PC-9 (cell line): ENCODE measurements around the gene HMGCL. TPM values are rescaled to one million over a fixed set of nuclear protein-coding genes. Genes with fewer than 3 reads are reported as not detected.

ENCODE experiments used
- BruUV-seq: library from RNA; stranded (reverse); fragments of 400-500 nt; replicated peaks from 2 replicates; lab custom pipeline; 2021; lab: Mats Ljungman, UMichigan
- CTCF ChIA-PET: fragments of 300-600 bp; sonication (Branson Sonifier 250); formaldehyde crosslinking; loops from one replicate; lab custom pipeline; 2022; ENCODE audit warnings: antibody characterized with exemption; lab: Charles Lee
- POLR2A ChIA-PET: fragments of 300-600 bp; sonication (Branson Sonifier 250); formaldehyde crosslinking; loops from one replicate; lab custom pipeline; 2022; ENCODE audit warnings: antibody characterized with exemption; ENCODE audit not compliant: unreplicated experiment; lab: Charles Lee
- DNase-seq, 2 experiments: peaks; one replicate each; pipeline versions ENCODE4 v3.0.0 to v3.0.0-alpha.2; 2015 to 2022; ENCODE audit warnings: mixed read lengths in 1 of 2
- H2AFZ ChIP-seq: fragments of 200-600 bp; sonication (generic); 2 replicates; pipeline ENCODE4 v1.8.1; 2017; ENCODE audit warnings: antibody characterized with exemption
- H3F3A ChIP-seq: fragments of 200-600 bp; sonication (generic); 2 replicates; pipeline ENCODE4 v1.8.1; 2017; ENCODE audit warnings: antibody characterized with exemption, mild to moderate bottlenecking, low read depth; ENCODE audit not compliant: insufficient read depth
- H3K27ac ChIP-seq: fragments of 200-600 bp; sonication (generic); 2 replicates; pipeline ENCODE4 v1.6.1; 2016; ENCODE audit warnings: mixed run types
- H3K27me3 ChIP-seq: fragments of 200-600 bp; sonication (generic); 2 replicates; pipeline ENCODE4 v1.6.1; 2016; ENCODE audit warnings: low read depth, mixed run types; ENCODE audit not compliant: insufficient read depth
- H3K36me3 ChIP-seq: fragments of 200-600 bp; sonication (generic); 2 replicates; pipeline ENCODE4 v1.6.1; 2016; ENCODE audit warnings: low read depth, mixed run types
- H3K4me1 ChIP-seq: fragments of 200-600 bp; sonication (generic); replicated peaks from 2 replicates; pipeline ENCODE4 v1.6.1; 2016; ENCODE audit warnings: mixed run types; ENCODE audit not compliant: insufficient read depth
- H3K4me2 ChIP-seq: fragments of 200-600 bp; sonication (generic); 2 replicates; pipeline ENCODE4 v1.6.1; 2017; ENCODE audit warnings: mixed run types
- H3K4me3 ChIP-seq: fragments of 200-600 bp; sonication (generic); 2 replicates; pipeline ENCODE4 v1.6.1; 2016; ENCODE audit warnings: mixed run types
- H3K79me2 ChIP-seq: fragments of 200-600 bp; sonication (generic); 2 replicates; pipeline ENCODE4 v1.6.1; 2017; ENCODE audit warnings: low read depth, mixed run types
- H3K9me2 ChIP-seq: fragments of 200-600 bp; sonication (generic); 2 replicates; pipeline ENCODE4 v1.8.1; 2017; ENCODE audit warnings: mild to moderate bottlenecking; ENCODE audit not compliant: insufficient read depth
- H3K9me3 ChIP-seq: fragments of 200-600 bp; sonication (generic); 2 replicates; pipeline ENCODE4 v1.8.1; 2016; ENCODE audit warnings: low read depth; ENCODE audit not compliant: insufficient read depth
- H4K20me1 ChIP-seq: fragments of 200-600 bp; sonication (generic); 2 replicates; pipeline ENCODE4 v1.8.1; 2017; ENCODE audit not compliant: insufficient read depth
- EZH2 ChIP-seq: fragments of 200-600 bp; sonication (generic); IDR thresholded peaks from 2 replicates; pipeline ENCODE4 v1.8.0; 2017; ENCODE audit warnings: antibody characterized with exemption, low read depth
- intact Hi-C: fragments of 100-400 bp; cut with micrococcal nuclease; formaldehyde crosslinking; loops from one replicate; pipeline ENCODE4 v1.10.0; 2022; ENCODE audit not compliant: unreplicated experiment
- total RNA-seq: library from RNA; stranded (reverse); gene quantifications from 2 replicates; pipeline ENCODE4 v1.2.3, GENCODE V29; 2021
- TF ChIP-seq, protein P1 (sequence below): fragments of 200-600 bp; sonication (generic); conservative IDR thresholded peaks from 2 replicates; pipeline ENCODE4 v1.6.1; 2017; ENCODE audit warnings: mixed run types, antibody characterized with exemption, mild to moderate bottlenecking, moderate library complexity

HMGCL gene
- total RNA-seq, 1 experiment from 2014 or later = 43.2 TPM

DNA sequence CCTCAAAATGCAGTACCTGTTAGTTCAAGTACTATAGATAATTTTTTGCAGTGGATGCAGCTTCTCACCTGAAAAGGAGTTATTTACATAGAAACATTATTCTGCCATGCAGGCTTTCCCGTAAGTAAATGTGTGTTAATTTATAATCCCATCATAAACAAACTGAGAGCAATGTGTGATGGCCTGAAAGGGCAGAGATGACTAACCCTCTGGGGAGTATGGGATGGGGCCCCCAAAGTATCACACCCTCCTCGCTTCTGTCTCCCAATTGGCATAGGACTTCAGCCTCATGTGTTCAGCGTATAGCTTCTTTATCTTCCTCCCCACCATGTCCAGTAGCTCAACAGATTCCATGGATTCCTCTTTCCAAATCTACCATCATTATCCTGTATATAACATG is 7.6 kb downstream of the HMGCL start:
- H3K4me1 ChIP-seq = no peaks in the 10 kb centered on the region
- POLR2A ChIA-PET = no interaction called here
- no peak for DNase-seq
- H4K20me1 ChIP-seq = no peaks in the 10 kb centered on the region
- no peaks in the 10 kb centered on the region for H3F3A ChIP-seq
- no peak overlapping the region for H3K4me3 ChIP-seq
- H3K4me2 ChIP-seq = no peak overlapping the region
- TF ChIP-seq EZH2 = no peak
- TF ChIP-seq, protein P1, sequence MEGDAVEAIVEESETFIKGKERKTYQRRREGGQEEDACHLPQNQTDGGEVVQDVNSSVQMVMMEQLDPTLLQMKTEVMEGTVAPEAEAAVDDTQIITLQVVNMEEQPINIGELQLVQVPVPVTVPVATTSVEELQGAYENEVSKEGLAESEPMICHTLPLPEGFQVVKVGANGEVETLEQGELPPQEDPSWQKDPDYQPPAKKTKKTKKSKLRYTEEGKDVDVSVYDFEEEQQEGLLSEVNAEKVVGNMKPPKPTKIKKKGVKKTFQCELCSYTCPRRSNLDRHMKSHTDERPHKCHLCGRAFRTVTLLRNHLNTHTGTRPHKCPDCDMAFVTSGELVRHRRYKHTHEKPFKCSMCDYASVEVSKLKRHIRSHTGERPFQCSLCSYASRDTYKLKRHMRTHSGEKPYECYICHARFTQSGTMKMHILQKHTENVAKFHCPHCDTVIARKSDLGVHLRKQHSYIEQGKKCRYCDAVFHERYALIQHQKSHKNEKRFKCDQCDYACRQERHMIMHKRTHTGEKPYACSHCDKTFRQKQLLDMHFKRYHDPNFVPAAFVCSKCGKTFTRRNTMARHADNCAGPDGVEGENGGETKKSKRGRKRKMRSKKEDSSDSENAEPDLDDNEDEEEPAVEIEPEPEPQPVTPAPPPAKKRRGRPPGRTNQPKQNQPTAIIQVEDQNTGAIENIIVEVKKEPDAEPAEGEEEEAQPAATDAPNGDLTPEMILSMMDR = no peak
- CTCF ChIA-PET = no interaction called here
- BruUV-seq = no TSS peak
- no peaks in the 10 kb centered on the region for H3K36me3 ChIP-seq
- no peaks in the 10 kb centered on the region for H3K79me2 ChIP-seq
- no peaks in the 10 kb centered on the region for H3K9me3 ChIP-seq
- H3K9me2 ChIP-seq = no peaks in the 10 kb centered on the region
- no peak overlapping the region for H3K27ac ChIP-seq
- intact Hi-C loops = no loop called here
- H2AFZ ChIP-seq = no peak overlapping the region
- no peaks in the 10 kb centered on the region for H3K27me3 ChIP-seq

DNA sequence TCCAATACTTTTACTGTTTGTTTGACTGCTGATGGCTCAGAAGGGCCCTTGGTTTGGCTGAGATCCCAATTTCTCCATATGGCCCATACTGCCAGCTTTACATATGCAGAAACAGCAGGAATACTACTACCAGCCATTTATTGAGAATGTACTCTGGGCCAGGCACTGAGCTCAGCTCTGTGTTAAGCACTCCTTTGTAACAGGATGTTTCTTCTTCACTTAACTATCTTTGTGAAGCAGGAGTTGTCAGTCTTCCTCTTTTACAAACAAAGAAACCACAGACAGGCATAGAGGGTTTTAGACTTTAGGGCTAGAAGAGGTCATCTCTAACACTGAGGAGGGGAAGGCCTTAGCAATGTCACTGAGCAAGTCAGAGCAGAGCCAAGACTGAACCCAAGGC is 8.3 kb downstream of the HMGCL start:
- intact Hi-C loops = no loop called here
- Histone ChIP-seq H3K79me2 (no peaks in the 10 kb centered on the region), H3K4me2 (no peak overlapping the region), H3K27me3 (no peaks in the 10 kb centered on the region), H3K9me3 (no peaks in the 10 kb centered on the region), H3K9me2 (no peaks in the 10 kb centered on the region), H3F3A (no peaks in the 10 kb centered on the region), H4K20me1 (no peaks in the 10 kb centered on the region), H3K4me3 (no peak overlapping the region), H2AFZ (no peak overlapping the region), H3K4me1 (no peaks in the 10 kb centered on the region), H3K36me3 (no peaks in the 10 kb centered on the region), H3K27ac (no peak overlapping the region)
- BruUV-seq = no TSS peak
- ChIA-PET CTCF (no interaction called here), POLR2A (no interaction called here)
- no peak for DNase-seq
- TF ChIP-seq, protein P1 = no peak
- no peak for TF ChIP-seq EZH2

DNA sequence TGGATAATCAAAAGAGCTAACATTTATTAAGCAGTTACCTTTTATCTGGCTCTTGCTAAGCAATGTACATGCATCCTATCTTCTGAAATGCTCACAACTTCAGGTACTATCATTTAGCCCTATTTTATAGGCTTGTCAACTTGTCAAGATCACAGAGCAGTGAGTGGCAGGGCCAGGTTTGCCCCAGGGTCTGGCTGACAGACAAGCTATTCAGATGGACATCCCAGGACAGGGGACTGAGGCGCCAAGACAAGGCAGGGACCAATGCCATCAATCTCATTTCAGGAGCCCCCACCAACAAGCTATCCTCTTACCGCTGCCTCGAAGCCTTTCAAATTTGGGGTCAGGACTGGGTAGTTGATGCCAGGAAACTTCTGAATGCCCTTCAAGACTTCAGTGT is 8.9 kb downstream of the HMGCL start:
- no peak overlapping the region for H2AFZ ChIP-seq
- no peak for TF ChIP-seq EZH2
- TF ChIP-seq, protein P1 = no peak
- H3K4me1 ChIP-seq = no peaks in the 10 kb centered on the region
- intact Hi-C loops = no loop called here
- no peaks in the 10 kb centered on the region for H4K20me1 ChIP-seq
- POLR2A ChIA-PET = no interaction called here
- H3K9me3 ChIP-seq = no peaks in the 10 kb centered on the region
- no peak overlapping the region for H3K4me2 ChIP-seq
- H3K27me3 ChIP-seq = no peaks in the 10 kb centered on the region
- H3K36me3 ChIP-seq = no peaks in the 10 kb centered on the region
- no peak for DNase-seq
- no peaks in the 10 kb centered on the region for H3K79me2 ChIP-seq
- H3K4me3 ChIP-seq = no peak overlapping the region
- no peak overlapping the region for H3K27ac ChIP-seq
- H3K9me2 ChIP-seq = no peaks in the 10 kb centered on the region
- CTCF ChIA-PET = no interaction called here
- no TSS peak for BruUV-seq
- no peaks in the 10 kb centered on the region for H3F3A ChIP-seq
